Mesenchymal stem cell (in vitro differentiated cells and primary cell): ENCODE data around the gene ESPL1.

Source experiments
- DNase-seq: peaks from one replicate; pipeline ENCODE4 v3.0.0-alpha.2; 2013
- H2AFZ ChIP-seq: one replicate; pipeline ENCODE4 v1.6.1; 2013; ENCODE audit warnings: low read depth, mild to moderate bottlenecking, control low read depth, inconsistent platforms, low read length, moderate library complexity
- H2AK5ac ChIP-seq: 2 replicates; pipeline ENCODE4 v1.6.1; 2013; ENCODE audit warnings: low read length, moderate library complexity, mild to moderate bottlenecking, inconsistent platforms; ENCODE audit not compliant: severe bottlenecking
- H2BK120ac ChIP-seq: one replicate; pipeline ENCODE4 v1.6.1; 2013; ENCODE audit warnings: low read depth, mild to moderate bottlenecking, inconsistent platforms, low read length, moderate library complexity
- H2BK12ac ChIP-seq, 2 experiments: one replicate each; pipeline ENCODE4 v1.6.1; 2013; ENCODE audit warnings: inconsistent platforms in 2 of 2, low read length in 2 of 2, mild to moderate bottlenecking in 2 of 2, moderate library complexity in 2 of 2, control low read depth in 1 of 2
- H2BK15ac ChIP-seq: one replicate; pipeline ENCODE4 v1.6.1; 2013; ENCODE audit warnings: mild to moderate bottlenecking, low read depth, inconsistent platforms; ENCODE audit not compliant: poor library complexity, severe bottlenecking
- H2BK5ac ChIP-seq: 2 replicates; pipeline ENCODE4 v1.6.1; 2013; ENCODE audit warnings: low read depth, mild to moderate bottlenecking, low read length, control low read depth, inconsistent platforms; ENCODE audit not compliant: poor library complexity, severe bottlenecking
- H3K14ac ChIP-seq, 2 experiments: one replicate each; pipeline ENCODE4 v1.6.1; 2013; ENCODE audit warnings: inconsistent platforms in 2 of 2, low read length in 2 of 2, control low read depth in 1 of 2, mild to moderate bottlenecking in 1 of 2, moderate library complexity in 1 of 2
- H3K18ac ChIP-seq, 2 experiments: one replicate each; pipeline ENCODE4 v1.6.1; 2013; ENCODE audit warnings: inconsistent platforms in 2 of 2, low read length in 2 of 2, control low read depth in 1 of 2, low read depth in 1 of 2, mild to moderate bottlenecking in 1 of 2
- H3K23ac ChIP-seq, 2 experiments: one replicate each; pipeline ENCODE4 v1.6.1; 2013; ENCODE audit warnings: inconsistent platforms in 2 of 2, low read length in 2 of 2, mild to moderate bottlenecking in 2 of 2, moderate library complexity in 2 of 2, control low read depth in 1 of 2
- H3K27ac ChIP-seq: 2 replicates; pipeline ENCODE4 v1.5.1; 2013; ENCODE audit warnings: mild to moderate bottlenecking, moderate library complexity, low read length, control low read depth, inconsistent platforms; ENCODE audit not compliant: poor library complexity, severe bottlenecking
- H3K27me3 ChIP-seq, 2 experiments: 2 replicates each; pipeline versions ENCODE4 v1.6.1 to v1.7.0; 2013; ENCODE audit warnings: low read length in 2 of 2, mild to moderate bottlenecking in 2 of 2, moderate library complexity in 2 of 2, control low read depth in 1 of 2, inconsistent platforms in 1 of 2; ENCODE audit not compliant: control insufficient read depth in 1 of 2, insufficient read depth in 1 of 2
- H3K36me3 ChIP-seq, 2 experiments: 2 replicates each; pipeline versions ENCODE4 v1.6.1 to v1.7.0; 2013; ENCODE audit warnings: low read length in 2 of 2, control low read depth in 1 of 2, inconsistent platforms in 1 of 2, low read depth in 1 of 2, mild to moderate bottlenecking in 1 of 2; ENCODE audit not compliant: insufficient read depth in 2 of 2, control insufficient read depth in 1 of 2
- H3K4ac ChIP-seq, 2 experiments: one replicate each; pipeline ENCODE4 v1.6.1; 2013; ENCODE audit warnings: inconsistent platforms in 2 of 2, low read length in 2 of 2, mild to moderate bottlenecking in 2 of 2, moderate library complexity in 2 of 2, control low read depth in 1 of 2, low read depth in 1 of 2
- H3K4me1 ChIP-seq: 2 replicates; pipeline ENCODE4 v1.6.1; 2013; ENCODE audit warnings: low read depth, low read length, control low read depth; ENCODE audit not compliant: control insufficient read depth, insufficient read depth
- H3K4me2 ChIP-seq: 2 replicates; pipeline ENCODE4 v1.6.1; 2013; ENCODE audit warnings: low read length, mild to moderate bottlenecking, inconsistent platforms; ENCODE audit not compliant: poor library complexity, severe bottlenecking
- H3K4me3 ChIP-seq, 2 experiments: 2 replicates each; pipeline versions ENCODE4 v1.5.1 to v1.7.0; 2013; ENCODE audit warnings: low read length in 2 of 2, mild to moderate bottlenecking in 2 of 2, control low read depth in 1 of 2, low read depth in 1 of 2; ENCODE audit not compliant: insufficient read depth in 1 of 2
- H3K79me1 ChIP-seq: replicated peaks from 2 replicates; pipeline ENCODE4 v1.6.1; 2013; ENCODE audit warnings: mild to moderate bottlenecking, control low read depth, low read length, inconsistent platforms; ENCODE audit not compliant: poor library complexity, severe bottlenecking
- H3K9ac ChIP-seq: 2 replicates; pipeline ENCODE4 v1.7.0; 2013; ENCODE audit warnings: mild to moderate bottlenecking, low read length, moderate library complexity
- H3K9me3 ChIP-seq: 2 replicates; pipeline ENCODE4 v1.7.0; 2013; ENCODE audit warnings: mild to moderate bottlenecking, low read length; ENCODE audit not compliant: control insufficient read depth
- H4K8ac ChIP-seq: one replicate; pipeline ENCODE4 v1.6.1; 2013; ENCODE audit warnings: inconsistent platforms, mild to moderate bottlenecking, low read length, moderate library complexity
- H4K91ac ChIP-seq: one replicate; pipeline ENCODE4 v1.6.1; 2013; ENCODE audit warnings: mild to moderate bottlenecking, low read length, inconsistent platforms
- WGBS: methylation state at CpG from one replicate; pipeline ENCODE4 v1.1.7; 2013; ENCODE audit warnings: mixed read lengths; 5-methylcytosine and 5-hydroxymethylcytosine counted together

ESPL1 gene

DNA sequence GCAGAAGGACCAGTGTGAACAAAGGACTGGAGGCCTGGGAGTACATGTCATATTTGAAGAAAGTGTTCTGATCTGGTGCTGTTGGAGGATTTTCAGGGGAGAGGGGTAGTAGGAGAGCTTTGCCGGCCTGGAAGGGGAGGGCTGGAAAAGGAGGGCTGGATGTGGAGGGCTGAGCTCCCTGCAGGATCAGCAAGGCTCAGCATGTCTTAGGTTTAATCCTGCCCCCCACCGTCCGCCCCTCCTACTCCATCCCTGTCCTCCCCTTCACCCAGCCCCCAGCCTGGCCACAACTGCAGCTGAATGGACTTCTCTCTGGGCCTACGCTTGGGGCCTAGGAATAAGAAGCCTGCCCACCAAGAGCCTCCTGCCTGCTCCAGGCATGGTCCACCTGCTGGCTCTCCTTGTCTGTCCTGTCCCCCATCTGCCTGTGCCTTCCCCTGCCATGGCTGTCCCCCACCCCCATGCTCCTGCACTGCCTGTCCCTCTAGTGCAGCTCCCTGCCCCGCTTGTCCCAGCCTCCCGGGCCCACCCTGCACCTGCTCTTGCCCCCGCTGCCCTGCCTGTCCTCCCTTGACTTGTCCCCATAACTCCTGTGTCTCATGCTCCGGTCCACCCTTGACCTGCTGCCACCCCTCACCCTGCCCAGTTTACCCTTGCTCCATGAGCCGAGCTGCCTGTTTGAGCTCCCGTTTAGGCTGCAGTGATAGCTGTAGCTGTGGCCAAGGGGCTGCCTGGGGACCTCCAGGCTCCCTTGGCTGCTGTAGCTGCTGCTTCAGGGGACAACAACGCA is 26.3 kb upstream of the ESPL1 start:
- Histone ChIP-seq H3K4ac (no peak overlapping the region), H4K8ac (no peak overlapping the region), H2AK5ac (no peak overlapping the region), H2BK120ac (no peak overlapping the region), H3K4me1 (no peaks in the 10 kb centered on the region), H3K36me3 (no peaks in the 10 kb centered on the region), H3K79me1 (no peaks in the 10 kb centered on the region), H2AFZ (no peak overlapping the region), H4K91ac (peak overlapping the region; percentile 39), H3K4me3 (no peak overlapping the region), H3K14ac (no peak overlapping the region), H3K27me3 (peaks cover 32 to 37% of the 10 kb centered on the region in 2 experiments), H3K4me2 (no peak overlapping the region), H2BK5ac (no peak overlapping the region), H2BK15ac (no peak overlapping the region), H3K9ac (no peak overlapping the region), H3K18ac (no peak overlapping the region), H3K9me3 (no peaks in the 10 kb centered on the region), H3K27ac (no peak overlapping the region), H3K23ac (no peak overlapping the region), H2BK12ac (no peak overlapping the region)
- WGBS: 70% methylated on average over 10 of the region's 11 CpGs
- no peak for DNase-seq

DNA sequence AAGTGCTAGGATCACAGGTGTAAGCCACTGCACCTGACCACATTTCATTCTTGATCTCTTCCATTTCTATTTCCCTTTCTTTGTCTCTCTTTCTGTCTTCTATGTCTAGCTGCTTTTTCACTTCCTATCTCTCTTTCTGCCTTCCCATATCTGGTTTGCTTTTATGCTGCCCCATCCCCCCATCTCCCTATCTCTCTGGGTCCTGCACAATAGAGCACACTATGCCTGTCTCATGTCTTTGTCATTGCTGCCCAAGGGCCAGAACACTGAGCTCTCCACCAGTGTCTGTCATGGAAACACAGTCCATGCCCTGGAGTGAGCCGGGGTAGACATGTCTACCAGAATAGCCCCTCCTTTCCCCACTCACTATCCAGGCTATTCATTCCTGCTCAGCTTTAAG is 23.8 kb upstream of the ESPL1 start:
- Histone ChIP-seq H3K79me1 (no peaks in the 10 kb centered on the region), H3K36me3 (no peaks in the 10 kb centered on the region), H2BK15ac (no peak overlapping the region), H3K18ac (no peak overlapping the region), H2BK12ac (no peak overlapping the region), H4K91ac (no peak overlapping the region), H3K23ac (no peak overlapping the region), H2BK120ac (no peak overlapping the region), H3K9me3 (no peaks in the 10 kb centered on the region), H3K4me3 (no peak overlapping the region), H3K4ac (no peak overlapping the region), H3K14ac (no peak overlapping the region), H3K27ac (no peak overlapping the region), H3K9ac (no peak overlapping the region), H2AK5ac (no peak overlapping the region), H2BK5ac (no peak overlapping the region), H3K27me3 (peaks cover 32 to 34% of the 10 kb centered on the region in 2 experiments), H3K4me1 (no peaks in the 10 kb centered on the region), H4K8ac (no peak overlapping the region), H3K4me2 (no peak overlapping the region), H2AFZ (no peak overlapping the region)
- 47% methylated on average over 1 of the region's 1 CpG for WGBS
- DNase-seq: no peak

DNA sequence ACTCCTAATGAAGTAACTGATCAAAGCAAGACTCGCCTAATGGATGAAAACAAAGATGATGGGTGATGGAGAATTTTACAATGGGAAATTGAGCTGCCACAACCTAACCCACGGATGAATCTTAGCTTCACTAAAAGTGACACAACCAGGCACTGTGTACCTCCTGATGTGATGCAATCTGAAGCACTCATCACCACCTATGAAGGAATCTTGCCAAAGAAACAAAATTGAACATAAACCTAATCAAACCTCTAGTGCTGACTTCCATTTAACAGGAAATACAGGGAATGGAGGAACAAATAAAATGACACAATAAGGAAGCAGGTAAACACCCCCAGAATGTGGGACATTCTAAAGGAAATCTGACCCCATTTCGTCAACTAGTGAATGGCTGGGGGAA is 22.8 kb upstream of the ESPL1 start:
- WGBS: 87% methylated on average over 3 of the region's 3 CpGs
- H3K9me3 ChIP-seq: no peaks in the 10 kb centered on the region
- H3K27me3 ChIP-seq: peaks cover 32 to 34% of the 10 kb centered on the region in 2 experiments
- H3K27ac ChIP-seq: no peak overlapping the region
- H2AFZ ChIP-seq: no peak overlapping the region
- H3K14ac ChIP-seq: no peak overlapping the region
- no peak overlapping the region for H2BK5ac ChIP-seq
- H3K4ac ChIP-seq: no peak overlapping the region
- H4K91ac ChIP-seq: no peak overlapping the region
- H3K36me3 ChIP-seq: no peaks in the 10 kb centered on the region
- no peak overlapping the region for H2AK5ac ChIP-seq
- no peak overlapping the region for H3K18ac ChIP-seq
- no peak overlapping the region for H3K4me2 ChIP-seq
- no peak for DNase-seq
- H2BK15ac ChIP-seq: no peak overlapping the region
- no peak overlapping the region for H4K8ac ChIP-seq
- no peak overlapping the region for H3K4me3 ChIP-seq
- no peak overlapping the region for H2BK120ac ChIP-seq
- H3K4me1 ChIP-seq: no peaks in the 10 kb centered on the region
- H3K23ac ChIP-seq: no peak overlapping the region
- H3K79me1 ChIP-seq: no peaks in the 10 kb centered on the region
- no peak overlapping the region for H3K9ac ChIP-seq
- H2BK12ac ChIP-seq: no peak overlapping the region

DNA sequence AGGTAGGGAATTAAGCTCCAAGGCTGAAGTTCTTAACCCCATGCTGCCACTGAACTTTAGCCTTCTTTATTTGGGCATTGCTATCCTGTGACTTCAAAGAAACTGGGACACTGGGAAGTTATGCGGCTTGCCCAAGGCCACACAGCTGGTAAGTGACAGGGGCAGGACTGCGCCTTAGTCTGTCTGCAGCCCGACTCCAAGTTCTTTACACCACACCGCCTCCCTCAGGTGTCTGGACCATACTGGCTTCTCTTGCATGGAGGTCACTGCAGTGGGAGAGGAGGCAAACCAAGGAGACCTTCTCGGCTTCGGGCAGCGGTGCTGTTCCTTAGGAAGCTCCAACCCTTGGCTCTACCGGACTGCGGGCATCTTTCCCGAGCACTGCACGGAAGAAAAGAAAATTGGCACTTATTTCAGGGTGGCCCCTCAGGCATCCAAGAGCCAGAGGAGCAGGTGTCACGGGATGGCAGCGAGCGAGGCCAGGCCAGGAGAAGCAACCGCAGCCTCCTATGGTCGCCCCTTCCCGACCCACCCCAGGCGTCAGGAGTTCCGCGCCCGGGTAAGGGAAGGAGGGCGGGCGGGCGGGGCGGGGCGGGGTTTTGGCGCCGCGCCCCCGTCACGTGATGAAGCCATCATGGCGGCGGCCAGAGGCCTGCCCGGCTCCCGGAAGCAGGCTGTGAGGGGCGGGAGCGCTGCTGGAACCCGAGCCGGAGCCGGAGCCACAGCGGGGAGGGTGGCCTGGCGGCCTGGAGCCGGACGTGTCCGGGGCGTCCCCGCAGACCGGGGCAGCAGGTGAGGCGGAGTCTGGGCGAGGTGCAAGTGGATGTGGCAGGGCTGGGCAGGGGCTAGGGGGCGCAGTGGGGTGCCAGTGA is 16.4 kb upstream of the ESPL1 start:
- Histone ChIP-seq H2BK15ac (peak overlapping the region; percentile 79), H3K4me3 (peak overlapping the region; percentile 96 to 98), H3K4me1 (peaks cover 17% of the 10 kb centered on the region), H3K27ac (peak overlapping the region; percentile 67), H3K14ac (peak overlapping the region in 1 of 2 experiments; percentile 68), H3K23ac (peak overlapping the region in 1 of 2 experiments; percentile 46), H2AK5ac (no peak overlapping the region), H4K91ac (peak overlapping the region; percentile 93), H2AFZ (peak overlapping the region; percentile 90), H3K36me3 (peaks cover 19 to 26% of the 10 kb centered on the region in 2 experiments), H4K8ac (peak overlapping the region; percentile 98), H2BK120ac (peak overlapping the region; percentile 73), H3K9ac (peak overlapping the region; percentile 95), H3K4ac (peak overlapping the region; percentile 67 to 88), H2BK5ac (peak overlapping the region; percentile 59), H3K79me1 (peaks cover 22% of the 10 kb centered on the region), H2BK12ac (peak overlapping the region in 1 of 2 experiments; percentile 45), H3K18ac (peak overlapping the region; percentile 94 to 98), H3K9me3 (no peaks in the 10 kb centered on the region), H3K4me2 (peak overlapping the region; percentile 83), H3K27me3 (no peaks in the 10 kb centered on the region)
- WGBS: 1% methylated on average over 30 of the region's 51 CpGs
- peak; percentile 73 for DNase-seq
